ENCODE measurements around the gene BTF3.

BTF3 gene

DNA sequence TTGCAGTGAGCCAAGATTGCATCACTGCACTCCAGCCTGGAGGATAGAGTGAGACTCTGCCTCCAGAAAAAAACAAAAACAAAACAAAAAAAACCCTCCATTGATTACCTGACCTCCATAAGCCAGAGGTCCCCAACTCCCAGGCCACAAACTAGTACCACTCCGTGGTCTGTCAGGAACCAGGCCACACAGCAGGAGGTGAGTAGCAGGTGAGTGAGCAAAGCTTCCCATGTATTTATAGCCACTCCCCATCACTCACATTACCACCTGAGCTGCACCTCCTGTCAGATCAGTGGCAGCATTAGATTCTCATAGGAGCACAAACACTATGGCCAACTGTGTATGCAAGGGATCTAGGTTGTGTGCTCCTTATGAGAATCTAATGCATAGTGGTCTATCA lies 13.7 kb upstream of the BTF3 start:
- TF ChIP-seq, protein P1, sequence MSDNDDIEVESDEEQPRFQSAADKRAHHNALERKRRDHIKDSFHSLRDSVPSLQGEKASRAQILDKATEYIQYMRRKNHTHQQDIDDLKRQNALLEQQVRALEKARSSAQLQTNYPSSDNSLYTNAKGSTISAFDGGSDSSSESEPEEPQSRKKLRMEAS (IDR thresholded peaks at IDR 0.05) = no peak
- TF ChIP-seq RAD21 (IDR thresholded peaks at IDR 0.05; ENCODE audit: low read depth) = no peak
- no peak for TF ChIP-seq FOXM1 (IDR thresholded peaks at IDR 0.05; ENCODE audit: borderline replicate concordance, low read depth)
- TF ChIP-seq, protein P2, sequence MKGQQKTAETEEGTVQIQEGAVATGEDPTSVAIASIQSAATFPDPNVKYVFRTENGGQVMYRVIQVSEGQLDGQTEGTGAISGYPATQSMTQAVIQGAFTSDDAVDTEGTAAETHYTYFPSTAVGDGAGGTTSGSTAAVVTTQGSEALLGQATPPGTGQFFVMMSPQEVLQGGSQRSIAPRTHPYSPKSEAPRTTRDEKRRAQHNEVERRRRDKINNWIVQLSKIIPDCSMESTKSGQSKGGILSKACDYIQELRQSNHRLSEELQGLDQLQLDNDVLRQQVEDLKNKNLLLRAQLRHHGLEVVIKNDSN (IDR thresholded peaks at IDR 0.05) = no peak
- no peak for TF ChIP-seq TEAD4 (IDR thresholded peaks at IDR 0.05)
- no peak for TF ChIP-seq ZBTB7A (IDR thresholded peaks at IDR 0.05; ENCODE audit: low read depth)
- no peak for TF ChIP-seq EP300 (IDR thresholded peaks at IDR 0.05; ENCODE audit: borderline replicate concordance)
- no peak for TF ChIP-seq TCF12 (IDR thresholded peaks at IDR 0.05; ENCODE audit: low read depth)
- no peak for TF ChIP-seq YY1 (IDR thresholded peaks at IDR 0.05; ENCODE audit: low read depth)
- no peak for TF ChIP-seq TAF1 (IDR thresholded peaks at IDR 0.05; ENCODE audit: low read depth)
- TF ChIP-seq CEBPB (IDR thresholded peaks at IDR 0.05) = no peak
- no peak for TF ChIP-seq NFIC (IDR thresholded peaks at IDR 0.05)
- TF ChIP-seq CREB1 (IDR thresholded peaks at IDR 0.05; ENCODE audit: low read depth) = no peak
- TF ChIP-seq EGR1 (IDR thresholded peaks at IDR 0.05) = no peak

DNA sequence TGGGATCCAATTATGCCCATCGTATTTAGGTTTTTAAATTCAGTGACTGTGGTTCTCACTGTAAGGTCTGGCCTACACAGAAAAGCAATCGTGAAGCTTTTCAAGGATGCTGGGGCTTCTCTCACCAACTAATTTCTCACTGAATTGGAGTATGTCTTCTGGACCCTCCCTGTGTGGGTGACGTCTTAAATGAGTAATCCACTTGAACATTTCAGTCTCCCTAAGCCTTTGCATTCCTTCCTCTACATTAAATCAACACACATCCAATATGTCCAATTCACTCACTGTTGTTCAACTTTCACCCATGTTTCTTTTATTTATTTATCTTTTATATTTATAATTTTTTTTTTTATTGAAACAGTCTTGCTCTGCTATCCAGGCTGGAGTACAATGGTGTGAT lies 12.5 kb upstream of the BTF3 start:
- no peak for TF ChIP-seq CEBPB (IDR thresholded peaks at IDR 0.05)
- TF ChIP-seq RAD21 (IDR thresholded peaks at IDR 0.05; ENCODE audit: low read depth) = no peak
- TF ChIP-seq TAF1 (IDR thresholded peaks at IDR 0.05; ENCODE audit: low read depth) = no peak
- no peak for TF ChIP-seq TEAD4 (IDR thresholded peaks at IDR 0.05)

DNA sequence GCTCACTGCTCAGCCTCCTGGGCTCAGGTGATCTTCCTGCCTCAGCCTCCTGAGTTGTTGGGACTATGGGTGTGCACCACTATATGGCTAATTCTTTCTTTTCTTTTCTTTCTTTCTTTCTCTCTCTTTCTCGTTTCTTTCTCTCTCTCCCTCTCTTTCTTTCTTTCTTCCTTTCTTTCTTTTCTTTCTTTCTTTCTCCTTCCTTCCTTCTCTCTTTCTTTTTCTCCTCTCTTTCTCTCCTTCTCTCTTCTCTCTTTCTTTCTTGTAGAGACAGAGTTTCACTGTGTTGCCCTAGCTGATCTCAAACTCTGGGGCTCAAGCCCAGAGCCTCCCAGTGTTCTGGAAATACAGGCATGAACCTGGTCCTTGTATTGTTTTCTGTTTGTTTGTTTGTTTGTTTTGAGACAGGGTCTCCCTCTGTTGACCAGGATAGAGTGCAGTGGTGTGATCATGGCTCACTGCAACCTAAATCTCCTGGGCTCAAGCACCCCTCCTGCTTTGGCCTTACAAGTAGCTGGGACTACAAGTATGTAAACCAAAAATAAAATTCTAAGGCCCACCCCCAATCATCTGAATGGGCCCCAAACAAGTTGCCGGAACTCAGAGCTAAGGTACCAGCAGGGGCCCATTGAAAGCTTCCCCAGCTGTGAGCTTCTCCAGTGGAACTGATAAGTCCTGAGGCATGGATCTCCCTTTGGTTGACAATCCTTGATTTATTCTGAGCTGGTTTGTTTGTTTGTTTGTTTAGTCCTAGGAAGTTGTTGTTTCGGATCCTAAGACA lies 11.9 kb upstream of the BTF3 start:
- TF ChIP-seq TEAD4 (IDR thresholded peaks at IDR 0.05) = no peak
- TF ChIP-seq, protein P1 (IDR thresholded peaks at IDR 0.05) = no peak
- no peak for TF ChIP-seq CEBPB (IDR thresholded peaks at IDR 0.05)
- TF ChIP-seq FOXM1 (IDR thresholded peaks at IDR 0.05; ENCODE audit: borderline replicate concordance, low read depth) = no peak
- no peak for TF ChIP-seq ZBTB7A (IDR thresholded peaks at IDR 0.05; ENCODE audit: low read depth)
- no peak for TF ChIP-seq NFIC (IDR thresholded peaks at IDR 0.05)
- no peak for TF ChIP-seq TCF12 (IDR thresholded peaks at IDR 0.05; ENCODE audit: low read depth)
- TF ChIP-seq TAF1 (IDR thresholded peaks at IDR 0.05; ENCODE audit: low read depth) = no peak
- TF ChIP-seq YY1 (IDR thresholded peaks at IDR 0.05; ENCODE audit: low read depth) = no peak
- TF ChIP-seq, protein P2 (IDR thresholded peaks at IDR 0.05) = no peak
- no peak for TF ChIP-seq EGR1 (IDR thresholded peaks at IDR 0.05)
- no peak for TF ChIP-seq RAD21 (IDR thresholded peaks at IDR 0.05; ENCODE audit: low read depth)
- TF ChIP-seq CREB1 (IDR thresholded peaks at IDR 0.05; ENCODE audit: low read depth) = no peak
- TF ChIP-seq, protein P3, sequence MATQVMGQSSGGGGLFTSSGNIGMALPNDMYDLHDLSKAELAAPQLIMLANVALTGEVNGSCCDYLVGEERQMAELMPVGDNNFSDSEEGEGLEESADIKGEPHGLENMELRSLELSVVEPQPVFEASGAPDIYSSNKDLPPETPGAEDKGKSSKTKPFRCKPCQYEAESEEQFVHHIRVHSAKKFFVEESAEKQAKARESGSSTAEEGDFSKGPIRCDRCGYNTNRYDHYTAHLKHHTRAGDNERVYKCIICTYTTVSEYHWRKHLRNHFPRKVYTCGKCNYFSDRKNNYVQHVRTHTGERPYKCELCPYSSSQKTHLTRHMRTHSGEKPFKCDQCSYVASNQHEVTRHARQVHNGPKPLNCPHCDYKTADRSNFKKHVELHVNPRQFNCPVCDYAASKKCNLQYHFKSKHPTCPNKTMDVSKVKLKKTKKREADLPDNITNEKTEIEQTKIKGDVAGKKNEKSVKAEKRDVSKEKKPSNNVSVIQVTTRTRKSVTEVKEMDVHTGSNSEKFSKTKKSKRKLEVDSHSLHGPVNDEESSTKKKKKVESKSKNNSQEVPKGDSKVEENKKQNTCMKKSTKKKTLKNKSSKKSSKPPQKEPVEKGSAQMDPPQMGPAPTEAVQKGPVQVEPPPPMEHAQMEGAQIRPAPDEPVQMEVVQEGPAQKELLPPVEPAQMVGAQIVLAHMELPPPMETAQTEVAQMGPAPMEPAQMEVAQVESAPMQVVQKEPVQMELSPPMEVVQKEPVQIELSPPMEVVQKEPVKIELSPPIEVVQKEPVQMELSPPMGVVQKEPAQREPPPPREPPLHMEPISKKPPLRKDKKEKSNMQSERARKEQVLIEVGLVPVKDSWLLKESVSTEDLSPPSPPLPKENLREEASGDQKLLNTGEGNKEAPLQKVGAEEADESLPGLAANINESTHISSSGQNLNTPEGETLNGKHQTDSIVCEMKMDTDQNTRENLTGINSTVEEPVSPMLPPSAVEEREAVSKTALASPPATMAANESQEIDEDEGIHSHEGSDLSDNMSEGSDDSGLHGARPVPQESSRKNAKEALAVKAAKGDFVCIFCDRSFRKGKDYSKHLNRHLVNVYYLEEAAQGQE (IDR thresholded peaks at IDR 0.05; ENCODE audit: low read depth) = no peak
- no peak for TF ChIP-seq EP300 (IDR thresholded peaks at IDR 0.05; ENCODE audit: borderline replicate concordance)

DNA sequence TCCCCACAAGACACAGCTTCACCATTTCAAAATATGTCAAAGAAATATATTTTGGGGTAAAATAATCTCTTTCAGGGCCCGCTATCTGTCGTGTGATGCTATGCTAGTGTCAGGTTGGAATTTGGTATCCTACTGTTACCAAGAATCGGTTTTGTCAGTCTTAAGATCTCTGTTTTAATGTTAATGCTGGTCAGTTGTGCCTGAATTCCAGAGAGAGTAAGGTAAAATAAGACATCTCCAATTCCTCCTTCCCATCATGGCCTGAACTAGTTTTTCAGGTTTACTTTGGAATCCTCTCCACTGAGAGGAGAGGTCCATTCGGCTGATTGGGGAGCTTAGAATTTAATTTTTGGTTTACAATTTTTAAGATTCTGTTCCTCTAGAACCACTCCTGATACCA lies 10.4 kb upstream of the BTF3 start:
- TF ChIP-seq YY1 (IDR thresholded peaks at IDR 0.05; ENCODE audit: low read depth) (no peak), TAF1 (IDR thresholded peaks at IDR 0.05; ENCODE audit: low read depth) (no peak), EP300 (IDR thresholded peaks at IDR 0.05; ENCODE audit: borderline replicate concordance) (no peak), RAD21 (IDR thresholded peaks at IDR 0.05; ENCODE audit: low read depth) (no peak), TCF12 (IDR thresholded peaks at IDR 0.05; ENCODE audit: low read depth) (no peak), EGR1 (IDR thresholded peaks at IDR 0.05) (no peak), FOXM1 (IDR thresholded peaks at IDR 0.05; ENCODE audit: borderline replicate concordance, low read depth) (no peak), CEBPB (IDR thresholded peaks at IDR 0.05) (no peak), NFIC (IDR thresholded peaks at IDR 0.05) (no peak), CREB1 (IDR thresholded peaks at IDR 0.05; ENCODE audit: low read depth) (no peak), ZBTB7A (IDR thresholded peaks at IDR 0.05; ENCODE audit: low read depth) (no peak), TEAD4 (IDR thresholded peaks at IDR 0.05) (no peak)
- TF ChIP-seq, protein P1 (IDR thresholded peaks at IDR 0.05) = no peak
- TF ChIP-seq, protein P2 (IDR thresholded peaks at IDR 0.05) = no peak
- TF ChIP-seq, protein P3 (IDR thresholded peaks at IDR 0.05; ENCODE audit: low read depth) = no peak

DNA sequence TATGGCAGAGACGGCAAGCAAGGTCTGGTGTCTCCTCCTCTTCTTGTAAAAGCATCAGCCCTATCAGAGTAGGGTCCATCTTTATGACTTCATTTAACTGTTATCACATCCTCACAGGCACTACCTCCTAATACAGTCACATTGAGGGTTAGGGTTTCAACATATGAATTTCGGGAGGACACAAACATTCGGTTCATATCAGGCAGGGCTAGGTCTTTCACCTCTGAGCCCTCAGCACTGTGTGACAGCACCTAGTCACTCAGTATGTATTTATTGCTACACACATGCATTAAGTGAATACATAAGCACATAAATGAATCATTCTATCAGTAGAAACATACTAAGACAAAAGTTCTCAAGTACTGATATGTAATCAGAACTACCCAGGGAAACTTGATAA lies 9.4 kb upstream of the BTF3 start:
- no peak for TF ChIP-seq EGR1 (IDR thresholded peaks at IDR 0.05)
- TF ChIP-seq ZBTB7A (IDR thresholded peaks at IDR 0.05; ENCODE audit: low read depth) = no peak
- TF ChIP-seq, protein P3 (IDR thresholded peaks at IDR 0.05; ENCODE audit: low read depth) = no peak
- no peak for TF ChIP-seq TCF12 (IDR thresholded peaks at IDR 0.05; ENCODE audit: low read depth)
- no peak for TF ChIP-seq TEAD4 (IDR thresholded peaks at IDR 0.05)
- TF ChIP-seq FOXM1 (IDR thresholded peaks at IDR 0.05; ENCODE audit: borderline replicate concordance, low read depth) = no peak
- no peak for TF ChIP-seq RAD21 (IDR thresholded peaks at IDR 0.05; ENCODE audit: low read depth)
- TF ChIP-seq CEBPB (IDR thresholded peaks at IDR 0.05) = no peak
- TF ChIP-seq, protein P1 (IDR thresholded peaks at IDR 0.05) = no peak
- no peak for TF ChIP-seq CREB1 (IDR thresholded peaks at IDR 0.05; ENCODE audit: low read depth)
- TF ChIP-seq EP300 (IDR thresholded peaks at IDR 0.05; ENCODE audit: borderline replicate concordance) = no peak
- TF ChIP-seq, protein P2 (IDR thresholded peaks at IDR 0.05) = no peak
- TF ChIP-seq NFIC (IDR thresholded peaks at IDR 0.05) = no peak
- TF ChIP-seq YY1 (IDR thresholded peaks at IDR 0.05; ENCODE audit: low read depth) = no peak
- TF ChIP-seq TAF1 (IDR thresholded peaks at IDR 0.05; ENCODE audit: low read depth) = no peak

Measured in Ishikawa (cell line).